HG03060 (cell line): Measurements from ENCODE around the gene RPS6KA4.

Source experiments
- ATAC-seq: cut with Tn5 transposase; IDR thresholded peaks from one replicate; pipeline ENCODE4 v1.9.1; 2021; ENCODE audit warnings: low read depth, moderate number of reproducible peaks; ENCODE audit not compliant: unreplicated experiment

The RPS6KA4 gene

DNA sequence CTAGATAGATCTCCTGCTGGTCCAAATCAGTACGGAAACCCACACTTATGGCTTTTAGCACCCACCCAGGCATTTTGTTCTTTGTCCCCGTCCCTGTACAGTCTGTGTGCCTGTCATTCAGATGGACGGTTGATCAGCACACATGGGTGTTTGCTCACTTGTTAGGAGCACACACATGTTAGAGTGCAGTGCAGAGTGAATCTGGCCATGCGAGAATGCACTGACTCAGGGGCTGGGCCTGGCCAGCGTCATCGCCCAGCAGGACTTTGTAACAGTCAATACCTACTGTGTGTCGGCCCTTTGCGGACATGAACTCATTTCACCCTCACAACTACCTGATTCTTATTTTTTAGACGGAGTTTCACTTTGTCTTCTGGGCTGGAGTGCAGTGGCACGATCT lies 3.4 kb downstream of the RPS6KA4 start:
- ATAC-seq, result no peak

DNA sequence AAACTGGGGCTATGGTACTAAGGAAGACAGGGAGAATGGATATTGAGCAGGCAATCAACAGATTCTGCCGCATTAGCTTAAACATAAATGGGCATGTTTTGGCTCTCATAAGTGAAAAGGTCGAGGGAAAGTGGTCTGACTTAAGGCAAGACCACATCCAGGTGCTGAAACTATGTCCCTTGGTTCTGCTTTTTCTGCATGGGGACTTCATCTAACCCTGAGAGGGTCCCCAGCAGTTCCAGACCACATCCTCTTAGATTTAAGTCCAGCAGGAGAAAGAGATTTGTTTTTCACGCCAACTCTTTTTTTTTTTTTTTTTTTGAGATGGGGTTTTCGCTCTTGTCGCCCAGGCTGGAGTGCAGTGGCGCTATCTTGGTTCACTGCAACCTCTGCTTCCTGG lies 5.5 kb downstream of the RPS6KA4 start:
- no peak for ATAC-seq

DNA sequence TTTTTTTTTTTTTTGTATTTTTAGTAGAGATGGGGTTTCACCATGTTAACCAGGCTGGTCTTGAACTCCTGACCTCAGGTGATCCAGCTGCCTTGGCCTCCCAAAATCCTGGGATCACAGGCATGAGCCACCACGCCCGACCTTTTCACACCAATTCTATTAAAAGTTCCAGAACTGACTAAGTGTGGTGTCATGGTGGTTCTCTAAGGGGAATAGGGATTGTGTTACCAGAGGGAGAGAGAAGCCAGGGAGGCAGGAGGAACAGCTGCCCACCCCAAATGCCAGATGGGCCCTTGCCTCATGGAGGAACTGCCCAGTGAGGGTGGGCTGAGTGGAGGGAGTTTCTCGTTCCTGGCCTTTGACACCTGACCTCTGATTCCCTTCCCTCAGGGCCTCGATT lies 5.9 kb downstream of the RPS6KA4 start:
- no peak for ATAC-seq

DNA sequence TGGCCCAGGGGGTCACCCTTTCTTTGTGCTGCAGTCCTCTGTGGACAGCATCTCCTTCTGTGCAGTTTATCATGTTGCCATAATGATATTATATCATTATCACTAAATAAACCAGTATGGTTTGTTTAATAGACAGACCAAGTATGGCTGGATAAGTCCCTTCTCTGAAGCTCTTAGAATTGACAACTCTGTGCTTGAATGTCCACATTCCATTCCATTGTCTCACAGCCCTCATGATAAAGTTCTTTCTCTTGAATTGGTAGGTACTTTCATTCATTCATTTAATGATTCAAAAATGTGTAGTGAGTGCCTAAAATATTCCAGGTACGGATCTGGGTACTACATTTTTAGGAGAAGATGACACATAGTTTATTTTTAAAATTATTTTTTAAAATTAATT lies 7.8 kb downstream of the RPS6KA4 start:
- ATAC-seq, result no peak

DNA sequence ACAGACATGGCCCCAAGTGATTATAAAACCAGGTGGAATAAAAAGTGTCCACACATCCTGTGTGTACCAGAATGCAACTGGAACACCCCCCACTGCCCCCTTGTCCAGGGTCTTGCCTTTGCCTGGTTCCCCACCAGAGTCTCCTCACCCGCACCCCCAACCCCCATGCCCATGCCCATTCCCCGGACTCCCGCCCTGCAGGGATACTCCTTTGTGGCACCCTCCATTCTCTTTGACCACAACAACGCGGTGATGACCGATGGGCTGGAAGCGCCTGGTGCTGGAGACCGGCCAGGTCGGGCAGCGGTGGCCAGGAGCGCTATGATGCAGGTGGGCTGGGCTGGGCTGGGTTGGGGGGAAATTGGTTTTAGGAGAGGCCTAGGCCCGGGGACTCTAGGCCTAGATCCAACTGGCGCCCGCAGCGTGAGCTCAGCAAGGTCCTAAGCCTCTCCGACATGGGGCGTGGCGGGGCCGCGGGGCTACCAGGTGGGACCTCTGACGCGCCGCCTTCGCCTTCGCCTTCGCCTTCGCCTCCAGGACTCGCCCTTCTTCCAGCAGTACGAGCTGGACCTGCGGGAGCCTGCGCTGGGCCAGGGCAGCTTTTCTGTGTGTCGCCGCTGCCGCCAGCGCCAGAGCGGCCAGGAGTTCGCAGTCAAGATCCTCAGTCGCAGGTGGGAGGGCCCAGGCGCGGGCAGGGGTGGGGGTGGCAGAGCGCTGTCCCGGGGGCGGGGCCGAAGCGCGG lies 9.1 kb downstream of the RPS6KA4 start:
- ATAC-seq, result no peak

DNA sequence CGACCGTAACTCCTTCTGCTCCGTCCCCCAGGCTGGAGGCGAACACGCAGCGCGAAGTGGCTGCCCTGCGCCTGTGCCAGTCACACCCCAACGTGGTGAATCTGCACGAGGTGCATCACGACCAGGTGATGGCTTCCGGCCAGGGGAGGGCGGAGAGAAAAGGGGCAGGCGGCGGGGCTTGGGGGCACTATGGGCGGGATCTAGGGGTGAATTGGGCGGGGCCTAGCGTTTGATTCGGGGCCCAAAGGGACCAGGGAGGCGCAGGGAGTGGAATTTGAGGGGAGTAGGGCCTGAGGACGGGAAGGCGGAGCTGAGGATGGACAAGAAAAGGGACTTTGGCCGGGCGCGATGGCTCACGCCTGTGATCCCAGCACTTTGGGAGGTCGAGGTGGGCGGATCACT lies 9.7 kb downstream of the RPS6KA4 start:
- ATAC-seq, result no peak

DNA sequence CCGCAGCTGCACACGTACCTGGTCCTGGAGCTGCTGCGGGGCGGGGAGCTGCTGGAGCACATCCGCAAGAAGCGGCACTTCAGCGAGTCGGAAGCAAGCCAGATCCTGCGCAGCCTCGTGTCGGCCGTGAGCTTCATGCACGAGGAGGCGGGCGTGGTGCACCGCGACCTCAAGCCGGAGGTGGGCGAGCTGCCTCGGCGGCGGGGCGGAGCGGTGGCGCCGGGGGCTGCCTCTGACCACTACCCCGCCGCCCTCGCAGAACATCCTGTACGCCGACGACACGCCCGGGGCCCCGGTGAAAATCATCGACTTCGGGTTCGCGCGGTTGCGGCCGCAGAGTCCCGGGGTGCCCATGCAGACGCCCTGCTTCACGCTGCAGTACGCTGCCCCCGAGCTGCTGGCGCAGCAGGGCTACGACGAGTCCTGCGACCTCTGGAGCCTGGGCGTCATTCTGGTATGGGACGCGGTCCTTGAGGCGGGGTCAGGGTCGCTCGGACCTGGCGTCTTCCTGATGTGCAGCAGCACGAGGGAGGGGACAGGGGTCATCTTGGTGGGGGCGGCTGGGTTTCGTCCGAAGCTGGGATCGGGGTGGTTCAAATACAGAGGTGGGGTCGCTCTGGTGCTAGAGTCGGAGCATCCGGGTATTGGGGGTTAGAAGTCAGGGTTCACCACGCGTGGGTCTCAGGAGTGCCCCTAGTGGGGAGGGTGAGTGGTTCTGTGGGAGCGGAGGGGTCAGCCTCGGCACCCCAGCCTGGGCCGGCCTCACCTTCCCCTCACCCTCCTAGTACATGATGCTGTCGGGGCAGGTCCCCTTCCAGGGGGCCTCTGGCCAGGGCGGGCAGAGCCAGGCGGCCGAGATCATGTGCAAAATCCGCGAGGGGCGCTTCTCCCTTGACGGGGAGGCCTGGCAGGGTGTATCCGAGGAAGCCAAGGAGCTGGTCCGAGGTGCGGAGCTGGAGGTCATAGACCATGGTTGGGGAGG lies 10.8 kb downstream of the RPS6KA4 start:
- no peak for ATAC-seq

DNA sequence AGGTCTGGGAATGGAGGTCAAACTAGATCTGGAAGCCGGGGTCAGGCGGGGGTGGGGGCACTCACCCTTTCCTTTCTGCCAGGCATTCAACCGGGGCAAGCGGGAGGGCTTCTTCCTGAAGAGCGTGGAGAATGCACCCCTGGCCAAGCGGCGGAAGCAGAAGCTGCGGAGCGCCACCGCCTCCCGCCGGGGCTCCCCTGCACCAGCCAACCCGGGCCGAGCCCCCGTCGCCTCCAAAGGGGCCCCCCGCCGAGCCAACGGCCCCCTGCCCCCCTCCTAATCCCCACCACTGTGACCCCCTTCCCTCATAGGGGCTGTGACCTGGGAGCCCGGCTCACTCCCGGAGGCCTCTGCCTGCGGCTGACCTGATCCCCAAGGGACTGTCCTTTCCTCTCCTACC lies 12.2 kb downstream of the RPS6KA4 start:
- ATAC-seq, result no peak

DNA sequence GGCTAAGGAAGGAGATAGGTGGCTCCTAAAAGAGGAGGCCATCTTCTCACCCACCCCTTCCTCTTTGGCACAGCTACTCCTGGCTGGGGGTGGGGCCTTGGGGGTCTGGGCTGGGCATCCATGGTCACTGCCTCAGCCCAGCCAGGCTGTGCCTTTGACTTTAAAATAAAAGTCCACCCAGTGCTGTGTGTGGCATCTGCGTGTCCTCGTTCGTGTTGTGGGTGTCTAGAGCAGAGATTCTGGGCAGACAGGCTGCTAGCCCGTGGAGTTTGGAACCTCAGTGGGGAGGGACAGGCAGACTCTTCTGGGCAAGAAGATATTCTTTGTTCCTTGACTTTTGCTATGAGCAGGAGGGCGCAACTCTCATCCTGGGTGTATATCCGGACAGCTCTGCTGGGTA lies 13.1 kb downstream of the RPS6KA4 start:
- ATAC-seq, result no peak

DNA sequence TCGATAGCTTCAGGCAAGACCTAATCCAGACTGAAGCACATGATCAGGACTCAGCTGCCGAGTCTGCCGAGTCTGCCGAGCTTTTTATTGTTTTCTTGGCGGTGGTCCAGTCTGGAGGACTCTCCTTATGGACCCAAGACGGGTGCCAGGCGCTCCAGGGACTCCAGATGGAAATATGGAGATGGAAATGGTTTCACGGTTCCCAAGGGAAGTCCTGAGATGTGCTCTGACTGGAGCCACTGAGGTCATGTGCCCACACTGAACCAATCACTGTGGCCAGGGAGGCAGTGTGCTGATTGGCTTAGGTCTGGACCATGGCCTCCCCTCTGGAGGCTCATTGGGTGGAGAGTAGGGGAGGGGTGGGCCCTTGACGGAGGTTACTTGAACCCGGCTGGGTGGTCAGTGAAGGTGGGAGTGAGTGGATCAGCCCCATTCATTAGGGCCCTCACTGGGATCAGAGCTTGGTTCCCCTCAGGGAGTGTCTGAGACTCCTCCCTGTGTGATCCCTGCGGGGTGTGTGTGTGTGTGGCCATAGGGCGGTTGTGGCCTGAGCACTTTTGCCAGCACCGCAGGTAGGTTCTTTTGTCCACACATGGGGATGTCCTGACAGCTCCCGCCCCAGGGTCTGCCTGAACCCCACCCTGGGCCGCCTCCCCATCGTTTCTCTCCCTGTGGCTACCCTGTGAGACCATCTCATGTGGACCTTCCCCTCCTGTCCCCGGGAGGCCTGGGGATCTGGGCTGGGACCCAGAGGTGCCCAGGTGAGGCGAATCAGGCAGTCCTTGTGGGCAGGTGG lies 14.0 kb downstream of the RPS6KA4 start:
- ATAC-seq, result no peak

DNA sequence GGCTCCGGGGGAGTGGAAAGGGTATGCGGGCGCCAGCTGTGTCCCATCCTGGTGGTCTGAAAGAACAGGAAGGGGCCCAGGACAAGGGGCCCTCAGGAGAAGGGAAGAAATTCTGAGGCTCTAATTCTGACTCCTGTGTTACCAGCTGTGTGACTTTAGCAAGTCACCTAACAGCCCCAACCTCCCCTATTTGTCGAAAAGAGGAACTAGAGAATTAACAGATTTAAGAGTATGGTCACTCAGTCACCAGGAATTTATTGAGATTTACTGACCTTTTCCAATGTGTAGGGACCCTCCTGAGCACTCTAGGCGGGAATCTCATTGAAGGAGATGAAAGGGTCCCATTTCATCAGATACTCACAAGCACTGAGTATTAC lies 14.6 kb downstream of the RPS6KA4 start:
- no peak for ATAC-seq

DNA sequence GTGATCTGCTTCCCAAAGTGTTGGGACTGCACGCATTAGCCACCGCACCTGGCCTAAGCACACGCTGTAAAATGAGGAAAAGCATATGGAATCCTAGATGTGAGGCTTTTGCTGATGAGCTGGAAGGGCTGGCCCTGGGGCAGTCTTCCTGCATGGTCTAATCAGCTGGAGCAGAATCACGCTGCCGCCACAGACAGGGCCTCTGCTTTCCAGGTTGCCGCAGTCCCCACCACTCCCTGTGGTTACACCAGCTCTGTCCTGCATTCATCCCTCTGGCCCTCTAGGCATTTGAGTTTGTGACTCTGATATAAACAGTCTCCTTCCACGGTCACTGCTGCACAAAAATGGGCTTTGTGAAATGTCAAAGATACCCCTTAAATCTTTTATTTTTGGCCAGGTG lies 17.1 kb downstream of the RPS6KA4 start:
- ATAC-seq, result no peak

DNA sequence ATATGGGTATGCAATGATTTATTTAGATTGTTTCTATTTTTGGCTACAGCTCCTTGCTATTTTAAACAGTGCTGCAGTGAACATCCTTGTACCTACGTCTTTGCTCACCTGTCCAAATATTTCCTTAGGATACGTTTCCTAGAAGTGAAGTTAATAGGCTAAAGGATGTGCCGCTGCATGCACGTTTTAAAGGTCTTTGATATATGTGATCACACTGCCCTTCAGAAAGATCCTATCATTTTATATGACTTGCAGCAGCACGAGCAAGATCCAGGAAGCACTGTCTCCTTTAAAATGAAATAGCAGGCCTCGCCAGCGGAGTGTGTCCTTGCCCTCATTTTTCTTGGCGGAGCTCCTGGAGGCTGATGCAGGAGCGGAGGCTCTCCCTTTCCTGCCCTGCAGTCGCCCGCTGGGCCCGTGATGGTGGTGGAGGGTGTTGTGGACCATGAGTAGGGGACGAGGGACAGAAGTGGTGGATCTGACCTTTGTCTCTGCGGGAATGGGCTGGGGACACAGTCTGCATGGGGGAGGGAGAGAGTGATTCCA lies 19.4 kb downstream of the RPS6KA4 start:
- ATAC-seq, result no peak

DNA sequence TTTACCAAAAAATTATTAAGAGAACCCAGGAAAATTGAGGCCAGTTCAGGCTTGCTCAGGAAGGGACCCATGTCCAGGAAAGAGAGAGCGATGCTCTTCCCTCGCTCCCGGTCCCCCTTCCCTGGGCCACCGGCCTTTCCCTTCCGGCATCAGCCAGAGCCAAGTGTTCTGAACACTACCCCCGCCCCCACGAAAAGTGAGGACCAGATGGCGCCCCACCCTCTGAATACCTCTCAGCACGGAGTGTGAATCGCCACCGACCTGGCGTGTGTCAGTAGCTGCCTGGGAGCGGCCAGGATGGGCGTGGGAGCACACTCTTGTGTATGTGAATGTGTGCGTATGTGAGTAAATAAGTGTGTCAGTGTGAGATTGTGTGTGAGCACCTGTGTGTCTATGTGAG lies 20.2 kb downstream of the RPS6KA4 start:
- no peak for ATAC-seq

DNA sequence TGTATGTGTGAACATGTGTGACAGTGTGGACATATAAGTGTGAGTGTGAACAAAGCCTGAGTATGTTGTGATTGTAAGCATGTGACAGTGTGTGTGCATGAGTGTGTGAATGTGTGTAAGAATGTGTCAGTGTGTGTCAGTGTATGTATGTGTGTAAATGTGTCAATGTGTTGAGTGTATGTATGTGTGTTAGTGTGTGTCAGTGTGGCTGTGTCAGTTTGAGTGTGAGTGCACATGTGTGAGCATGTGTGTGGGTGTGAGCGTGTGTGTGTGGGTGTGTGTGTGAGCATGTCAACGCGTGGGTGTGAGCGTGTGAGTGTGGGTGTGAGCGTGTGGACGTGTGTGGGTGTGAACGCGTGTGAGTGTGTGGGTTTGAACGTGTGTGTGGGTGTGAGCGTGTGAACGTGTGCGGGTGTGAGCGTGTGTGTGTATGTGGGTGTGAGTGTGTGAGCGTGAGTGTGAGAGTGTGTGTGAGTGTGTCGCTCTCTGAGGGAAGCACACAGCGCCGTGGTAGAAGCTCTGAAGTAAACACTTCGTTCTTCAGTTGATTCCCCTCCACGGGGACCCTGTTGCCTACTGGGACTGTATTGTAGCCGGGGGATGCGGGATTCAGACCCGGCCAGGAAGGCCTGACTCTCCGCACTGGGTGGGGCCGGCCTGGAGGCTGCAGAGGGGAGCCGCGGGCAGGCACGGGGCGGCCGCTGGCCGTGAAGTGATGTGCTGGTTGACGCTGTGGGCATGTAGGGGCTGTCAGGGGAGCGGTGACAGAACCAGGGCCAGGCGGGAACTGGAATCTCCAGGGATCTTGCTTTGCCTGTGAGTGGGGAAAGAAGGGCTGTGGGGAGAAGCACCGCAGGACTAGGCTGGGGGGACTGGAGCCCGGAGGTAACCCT lies 21.1 kb downstream of the RPS6KA4 start:
- ATAC-seq, result no peak

DNA sequence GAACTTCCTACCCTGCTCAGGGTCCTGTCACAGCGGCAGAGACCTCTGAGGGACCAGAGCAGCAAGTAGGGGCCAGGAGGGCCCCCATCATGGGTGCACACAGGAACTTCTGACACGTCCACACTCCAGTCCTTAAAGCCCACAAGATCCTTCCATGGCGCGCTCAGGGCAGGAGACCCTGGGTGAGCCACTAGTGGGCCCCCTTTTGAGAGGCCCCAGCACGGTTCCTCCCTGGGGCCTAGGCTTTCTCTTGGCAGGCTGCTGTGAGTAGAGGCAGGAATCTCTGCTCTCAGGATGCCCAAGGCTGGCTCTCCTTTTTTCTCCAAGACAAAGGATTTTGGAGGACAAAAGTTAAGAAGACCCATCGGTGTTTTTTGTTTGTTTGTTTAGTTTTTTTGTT lies 22.4 kb downstream of the RPS6KA4 start:
- ATAC-seq, result no peak

DNA sequence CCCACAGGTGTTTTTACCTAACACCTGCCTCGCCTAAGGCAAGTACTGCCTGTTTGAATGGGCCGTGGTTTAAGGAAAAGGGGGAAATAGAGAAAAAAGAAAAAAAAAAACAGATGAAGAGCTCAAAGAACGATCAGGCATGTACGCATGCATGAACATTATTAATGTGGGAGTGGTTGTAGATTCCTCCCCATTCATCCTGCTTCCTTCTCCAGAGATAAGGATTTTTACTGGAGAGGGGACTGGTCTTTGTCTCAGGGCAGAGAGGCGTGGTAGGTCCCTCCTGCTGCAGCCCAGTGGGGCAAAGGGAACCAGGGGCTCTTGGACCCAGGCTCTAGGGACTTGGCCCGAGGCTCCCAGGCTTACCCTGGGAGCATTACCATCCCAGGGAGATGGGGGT lies 23.1 kb downstream of the RPS6KA4 start:
- ATAC-seq, result no peak

DNA sequence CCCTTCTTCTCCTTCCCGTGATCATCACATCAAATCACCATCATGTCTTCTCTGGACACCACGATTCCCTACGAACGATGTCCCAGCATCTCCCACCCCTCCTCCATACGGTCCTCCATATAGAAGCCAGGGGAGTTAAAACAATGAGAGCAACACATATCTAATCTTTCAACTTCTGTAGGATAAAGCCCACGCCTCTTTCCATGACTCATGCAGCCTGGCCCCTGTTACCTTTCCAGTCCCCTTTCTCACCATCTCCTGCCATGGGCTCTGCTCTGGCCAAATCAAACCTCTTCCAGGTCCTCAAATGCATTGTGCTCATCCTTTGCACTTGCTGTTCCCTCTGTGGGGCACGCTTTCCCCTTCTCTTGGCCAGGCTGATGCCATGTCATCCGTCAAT lies 23.6 kb downstream of the RPS6KA4 start:
- no peak for ATAC-seq

DNA sequence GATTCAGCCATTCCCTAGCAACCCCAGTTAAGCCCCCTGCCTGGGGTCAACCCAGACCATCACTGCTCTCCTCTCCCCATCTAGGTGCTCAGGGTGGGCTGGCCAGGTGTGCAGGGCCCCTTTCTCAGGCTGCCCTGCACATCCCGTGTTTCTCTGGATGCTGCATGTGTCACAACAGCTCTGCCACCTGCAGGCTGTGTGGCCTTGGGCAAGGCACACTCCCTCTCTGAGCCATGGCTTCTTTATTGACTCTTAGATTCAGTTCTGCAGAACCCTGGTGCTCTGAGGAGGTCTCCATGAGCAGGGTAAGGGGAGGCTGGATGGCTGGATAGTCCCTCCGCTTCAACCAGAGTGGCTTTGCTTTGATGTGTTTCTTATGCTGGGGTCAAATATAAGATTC lies 24.6 kb downstream of the RPS6KA4 start:
- no peak for ATAC-seq
